ENCODE measurements around the gene ZBTB20. TPM values are rescaled to one million over a fixed set of nuclear protein-coding genes. Genes with fewer than 3 reads are reported as not detected.

The ZBTB20 gene
- polyA plus RNA-seq, 1 donor from 2014 or later: 42.6 TPM

GRCh38 chr3:114332342-114333179 lies 814.5 kb downstream of the ZBTB20 start:
- H3K27ac Mint-ChIP-seq: peak overlapping the region; percentile 78 to 93 (median 86)
- H3K4me1 Mint-ChIP-seq: peaks cover 33 to 44% (median 35%) of the 10 kb centered on the region in 3 donors
- H3K9me3 Mint-ChIP-seq: no peaks in the 10 kb centered on the region
- H3K36me3 Mint-ChIP-seq: peaks cover 17% of the 10 kb centered on the region
- H3K27me3 Mint-ChIP-seq: no peaks in the 10 kb centered on the region
- H3K4me3 Mint-ChIP-seq: peak overlapping the region in 3 of 4 donors; percentile 42 to 52 (median 48)

DNA sequence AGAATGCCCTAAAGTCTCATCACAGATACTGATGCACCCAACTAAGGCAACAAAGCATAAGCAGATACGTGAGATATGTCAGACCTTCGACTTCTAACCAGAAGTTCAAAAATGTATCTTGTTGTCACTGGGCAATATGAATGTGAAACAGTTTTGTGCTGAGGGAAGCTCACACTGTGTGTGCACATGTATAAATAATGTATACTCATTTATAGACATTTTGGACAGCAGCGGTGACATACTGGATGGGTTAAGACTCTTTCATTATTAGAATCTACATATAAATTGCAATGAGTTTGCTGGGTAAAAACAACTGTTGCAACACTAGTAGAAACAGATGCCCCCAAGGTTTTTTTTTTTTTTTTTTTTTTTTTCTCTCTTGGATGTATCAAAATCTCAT lies 815.4 kb downstream of the ZBTB20 start:
- Mint-ChIP-seq H3K4me3 (no peak overlapping the region), H3K36me3 (peaks cover 17% of the 10 kb centered on the region), H3K9me3 (no peaks in the 10 kb centered on the region), H3K27me3 (no peaks in the 10 kb centered on the region), H3K4me1 (peaks cover 34 to 50% (median 37%) of the 10 kb centered on the region in 3 donors), H3K27ac (peak overlapping the region; percentile 42 to 93 (median 86))

GRCh38 chr3:114331007-114331406 lies 816.1 kb downstream of the ZBTB20 start:
- no peaks in the 10 kb centered on the region for H3K9me3 Mint-ChIP-seq
- H3K4me3 Mint-ChIP-seq: no peak overlapping the region
- peaks cover 33 to 48% (median 38%) of the 10 kb centered on the region in 3 donors for H3K4me1 Mint-ChIP-seq
- no peaks in the 10 kb centered on the region for H3K27me3 Mint-ChIP-seq
- H3K27ac Mint-ChIP-seq: peak overlapping the region in 1 of 3 donors; percentile 56
- H3K36me3 Mint-ChIP-seq: peaks cover 18% of the 10 kb centered on the region

DNA sequence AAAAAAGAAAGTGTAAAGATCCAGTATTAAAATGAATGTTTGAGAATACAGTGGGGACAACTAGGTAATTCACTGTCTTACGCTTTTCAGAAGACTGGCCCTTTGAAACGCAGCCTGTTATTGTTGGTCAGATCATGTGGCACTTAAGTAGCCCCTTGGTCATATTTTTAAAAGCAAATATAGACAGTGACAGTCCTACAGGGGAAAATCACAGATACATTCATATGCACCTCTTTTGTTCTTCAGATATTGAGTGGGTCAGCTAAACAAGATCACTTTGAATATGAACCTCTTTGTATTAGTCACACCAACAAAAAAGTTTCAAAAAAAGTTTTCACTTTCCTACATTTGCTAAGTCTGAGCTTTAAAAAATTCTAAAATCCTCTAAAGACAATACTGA lies 817.3 kb downstream of the ZBTB20 start:
- peaks cover 18% of the 10 kb centered on the region for H3K36me3 Mint-ChIP-seq
- H3K27ac Mint-ChIP-seq: no peak overlapping the region
- no peaks in the 10 kb centered on the region for H3K27me3 Mint-ChIP-seq
- H3K9me3 Mint-ChIP-seq: no peaks in the 10 kb centered on the region
- H3K4me3 Mint-ChIP-seq: no peak overlapping the region
- H3K4me1 Mint-ChIP-seq: peaks cover 40 to 48% (median 41%) of the 10 kb centered on the region in 3 donors

GRCh38 chr3:114328345-114328744 lies 818.7 kb downstream of the ZBTB20 start:
- H3K9me3 Mint-ChIP-seq: no peaks in the 10 kb centered on the region

DNA sequence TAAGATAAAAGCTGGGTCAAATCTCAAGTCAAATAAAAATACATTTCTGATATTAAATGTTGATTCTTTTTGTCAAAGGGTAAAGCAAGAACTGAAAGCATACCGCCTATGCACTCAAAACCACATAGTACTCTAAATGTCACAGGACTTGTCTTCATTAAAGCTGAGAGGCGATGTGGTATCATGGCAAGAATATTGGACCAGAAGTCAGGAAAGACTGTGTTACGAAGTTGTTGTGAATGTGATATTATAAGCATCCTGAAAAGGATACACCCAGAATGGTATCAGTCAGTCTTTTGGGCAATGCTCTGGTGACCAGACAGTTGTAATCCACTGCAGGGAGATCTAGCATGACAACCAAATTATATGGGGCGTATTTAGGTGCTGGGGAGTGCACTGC lies 819.4 kb downstream of the ZBTB20 start:
- Mint-ChIP-seq H3K27me3 (no peaks in the 10 kb centered on the region), H3K4me1 (peaks cover 27 to 40% (median 38%) of the 10 kb centered on the region in 3 donors), H3K36me3 (peaks cover 19% of the 10 kb centered on the region), H3K9me3 (no peaks in the 10 kb centered on the region), H3K4me3 (peak overlapping the region in 1 of 4 donors; percentile 41), H3K27ac (peak overlapping the region in 2 of 3 donors; percentile 6 to 54)

More at GRCh38 chr3:114328345-114328744, 818.7 kb downstream of the ZBTB20 start:
- H3K27ac Mint-ChIP-seq: peak overlapping the region in 1 of 3 donors; percentile 22
- H3K4me3 Mint-ChIP-seq: no peak overlapping the region
- H3K27me3 Mint-ChIP-seq: no peaks in the 10 kb centered on the region
- peaks cover 19% of the 10 kb centered on the region for H3K36me3 Mint-ChIP-seq
- peaks cover 33 to 46% (median 40%) of the 10 kb centered on the region in 3 donors for H3K4me1 Mint-ChIP-seq

DNA sequence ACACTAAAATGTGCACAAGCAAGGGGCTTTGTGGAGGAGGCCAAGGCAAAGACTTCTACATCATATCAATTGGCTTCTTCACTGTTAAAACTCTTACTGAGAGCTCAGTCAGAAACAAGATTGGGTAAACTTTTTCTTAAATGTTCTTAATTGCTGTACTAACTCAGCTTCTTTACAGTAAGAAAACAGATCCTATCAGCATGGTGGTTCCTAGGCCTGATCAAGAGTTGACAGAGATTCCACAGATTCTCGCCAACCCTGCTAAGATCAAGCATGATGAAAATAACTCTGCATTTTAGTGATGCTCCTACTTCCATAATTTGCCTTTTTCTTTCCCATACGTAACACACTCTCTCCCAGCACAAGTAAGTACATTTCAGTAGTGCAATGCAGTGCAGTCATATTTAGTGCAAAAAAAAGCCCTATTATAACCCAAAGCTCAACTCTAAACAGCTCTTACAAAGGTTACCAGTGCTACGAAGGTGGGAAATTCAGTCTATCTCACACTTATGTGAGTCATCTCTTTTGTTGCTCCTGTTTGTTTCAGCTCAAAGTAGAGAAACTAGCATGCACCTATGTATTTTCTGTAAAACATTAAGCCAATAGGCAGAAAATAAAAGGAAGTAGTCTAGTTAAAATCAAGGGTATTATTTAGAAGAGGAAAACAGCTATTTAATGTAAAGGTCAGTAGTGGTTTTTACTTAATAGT lies 823.4 kb downstream of the ZBTB20 start:
- Mint-ChIP-seq H3K4me3 (no peak overlapping the region), H3K27me3 (no peaks in the 10 kb centered on the region), H3K9me3 (no peaks in the 10 kb centered on the region), H3K27ac (peak overlapping the region in 1 of 3 donors; percentile 63), H3K36me3 (peaks cover 13% of the 10 kb centered on the region), H3K4me1 (peaks cover 15 to 27% (median 21%) of the 10 kb centered on the region in 3 donors)

DNA sequence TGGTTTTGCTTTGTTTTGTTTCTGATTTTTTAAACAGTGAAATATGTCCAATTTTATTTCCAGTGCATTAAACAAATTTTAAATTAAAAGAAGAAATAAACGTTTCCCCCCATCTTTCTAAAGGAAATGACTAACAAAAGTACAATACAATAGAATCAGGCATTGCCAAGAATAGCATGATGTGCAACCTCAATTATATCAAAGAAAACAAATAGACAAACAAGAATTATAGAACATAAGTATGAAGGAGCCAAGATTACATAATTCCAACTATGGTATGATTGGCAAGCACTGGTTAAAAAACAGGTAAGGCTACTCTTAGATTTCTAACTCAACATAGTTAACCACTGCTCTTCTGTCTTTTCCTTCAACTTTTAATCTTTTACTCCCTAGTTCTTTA lies 826.8 kb downstream of the ZBTB20 start:
- Mint-ChIP-seq H3K27ac (no peak overlapping the region), H3K4me1 (peaks cover 6 to 11% (median 10%) of the 10 kb centered on the region in 3 donors), H3K36me3 (peaks cover 18% of the 10 kb centered on the region), H3K9me3 (no peaks in the 10 kb centered on the region), H3K4me3 (no peak overlapping the region), H3K27me3 (no peaks in the 10 kb centered on the region)

DNA sequence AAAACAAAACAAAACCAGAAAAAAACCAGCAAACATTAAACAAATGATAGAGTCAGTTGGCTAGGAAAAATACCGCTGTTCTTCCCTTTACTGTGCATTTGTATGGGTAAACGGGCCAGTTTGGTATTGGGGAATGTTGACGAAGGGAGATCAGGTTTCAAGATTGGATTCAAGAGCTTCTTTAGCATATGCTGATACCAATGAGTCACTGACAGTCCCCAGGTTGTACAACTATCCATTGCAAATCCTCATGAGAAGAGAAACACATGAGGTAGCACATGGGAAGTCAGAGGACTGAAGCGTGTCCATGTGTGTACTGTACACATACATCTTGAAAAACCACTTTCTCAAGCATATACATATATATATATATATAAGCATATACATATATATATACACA lies 827.6 kb downstream of the ZBTB20 start:
- H3K36me3 Mint-ChIP-seq: peaks cover 19% of the 10 kb centered on the region
- no peaks in the 10 kb centered on the region for H3K9me3 Mint-ChIP-seq
- peak overlapping the region in 1 of 4 donors; percentile 56 for H3K4me3 Mint-ChIP-seq
- no peaks in the 10 kb centered on the region for H3K27me3 Mint-ChIP-seq
- peaks cover 3 to 10% (median 8%) of the 10 kb centered on the region in 3 donors for H3K4me1 Mint-ChIP-seq
- H3K27ac Mint-ChIP-seq: no peak overlapping the region

DNA sequence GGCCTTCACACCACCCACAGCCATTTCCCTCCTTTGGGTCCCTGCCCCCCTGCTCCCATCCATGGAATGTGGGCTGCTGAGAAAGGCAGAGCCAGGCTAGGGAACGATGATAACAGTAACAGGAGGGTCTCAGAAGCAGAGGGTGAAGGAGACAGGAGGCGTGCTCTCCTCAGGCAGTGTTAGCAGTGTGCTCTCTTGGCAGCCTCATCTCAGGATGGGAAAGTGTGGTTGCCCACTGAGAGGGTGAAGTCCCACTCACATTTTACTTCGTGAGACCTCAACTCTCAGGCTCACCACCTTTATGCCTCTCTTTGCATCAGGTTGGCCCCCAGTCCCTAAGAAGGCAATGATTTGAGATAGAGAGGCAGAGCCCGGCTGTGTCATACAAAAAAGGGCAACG lies 828.8 kb downstream of the ZBTB20 start:
- Mint-ChIP-seq H3K9me3 (no peaks in the 10 kb centered on the region), H3K4me3 (no peak overlapping the region), H3K27ac (peak overlapping the region; percentile 13 to 89 (median 27)), H3K27me3 (no peaks in the 10 kb centered on the region), H3K36me3 (peaks cover 18% of the 10 kb centered on the region), H3K4me1 (peaks cover 0 to 14% (median 4%) of the 10 kb centered on the region in 3 donors)

GRCh38 chr3:114314282-114314681 lies 832.8 kb downstream of the ZBTB20 start:
- no peak overlapping the region for H3K4me3 Mint-ChIP-seq

DNA sequence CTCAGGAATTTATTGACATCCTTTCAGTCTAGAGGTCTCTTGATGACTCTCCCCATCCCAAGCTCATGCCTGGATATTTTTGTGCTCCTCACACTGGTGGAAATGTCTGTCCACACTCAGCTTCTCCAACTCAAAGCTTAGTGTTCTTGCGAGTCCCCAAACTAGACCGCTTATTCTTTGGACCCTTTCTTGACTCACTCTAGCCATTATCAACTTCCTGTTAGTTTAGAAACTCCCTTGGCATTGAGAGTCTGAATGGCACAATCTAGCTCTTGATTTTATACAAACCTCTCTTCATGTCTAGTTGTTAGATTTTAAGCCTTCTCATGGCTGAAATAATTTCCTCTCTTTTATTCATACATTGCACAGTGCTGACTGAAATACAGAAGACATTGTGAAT lies 833.7 kb downstream of the ZBTB20 start:
- H3K4me1 Mint-ChIP-seq: peaks cover 14 to 31% (median 22%) of the 10 kb centered on the region in 3 donors

More at GRCh38 chr3:114314282-114314681, 832.8 kb downstream of the ZBTB20 start:
- no peaks in the 10 kb centered on the region for H3K27me3 Mint-ChIP-seq
- H3K4me1 Mint-ChIP-seq: peaks cover 5 to 24% (median 14%) of the 10 kb centered on the region in 3 donors
- peaks cover 11% of the 10 kb centered on the region for H3K36me3 Mint-ChIP-seq
- H3K27ac Mint-ChIP-seq: peak overlapping the region in 1 of 3 donors; percentile 5
- H3K9me3 Mint-ChIP-seq: no peaks in the 10 kb centered on the region

GRCh38 chr3:114310695-114311094 lies 836.4 kb downstream of the ZBTB20 start:
- Mint-ChIP-seq H3K4me1 (peaks cover 30 to 46% (median 39%) of the 10 kb centered on the region in 3 donors), H3K27me3 (no peaks in the 10 kb centered on the region), H3K27ac (peak overlapping the region in 1 of 3 donors; percentile 83), H3K4me3 (no peak overlapping the region), H3K36me3 (peaks cover 8% of the 10 kb centered on the region), H3K9me3 (no peaks in the 10 kb centered on the region)

More for the DNA sequence above, 833.7 kb downstream of the ZBTB20 start:
- Mint-ChIP-seq H3K27me3 (no peaks in the 10 kb centered on the region), H3K27ac (peak overlapping the region in 1 of 3 donors; percentile 9), H3K4me3 (no peak overlapping the region), H3K9me3 (no peaks in the 10 kb centered on the region), H3K36me3 (peaks cover 10% of the 10 kb centered on the region)

DNA sequence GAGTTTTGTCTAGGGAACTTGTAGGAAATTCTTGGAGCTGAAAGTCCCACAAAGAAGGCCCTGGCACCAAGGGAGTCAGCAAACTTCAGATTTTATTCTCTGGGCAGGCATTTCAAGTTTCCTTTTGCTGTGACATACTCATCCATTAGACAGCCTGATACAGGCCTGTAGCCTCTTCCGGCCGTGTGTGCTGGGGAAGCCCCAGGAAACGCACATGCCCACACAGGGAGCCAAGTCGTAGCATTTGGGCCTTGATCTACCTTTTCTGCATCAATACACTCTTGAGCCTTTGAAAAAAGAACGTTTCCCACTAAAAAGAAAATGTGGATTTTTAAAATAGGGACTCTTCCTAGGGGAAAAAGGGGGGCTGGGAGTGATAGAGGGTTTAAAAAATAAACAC lies 838.3 kb downstream of the ZBTB20 start:
- no peaks in the 10 kb centered on the region for H3K27me3 Mint-ChIP-seq
- H3K36me3 Mint-ChIP-seq: peaks cover 5% of the 10 kb centered on the region
- peaks cover 30 to 40% (median 40%) of the 10 kb centered on the region in 3 donors for H3K4me1 Mint-ChIP-seq
- H3K4me3 Mint-ChIP-seq: peak overlapping the region; percentile 73 to 86 (median 79)
- H3K27ac Mint-ChIP-seq: peak overlapping the region; percentile 13 to 97 (median 86)
- H3K9me3 Mint-ChIP-seq: no peaks in the 10 kb centered on the region

DNA sequence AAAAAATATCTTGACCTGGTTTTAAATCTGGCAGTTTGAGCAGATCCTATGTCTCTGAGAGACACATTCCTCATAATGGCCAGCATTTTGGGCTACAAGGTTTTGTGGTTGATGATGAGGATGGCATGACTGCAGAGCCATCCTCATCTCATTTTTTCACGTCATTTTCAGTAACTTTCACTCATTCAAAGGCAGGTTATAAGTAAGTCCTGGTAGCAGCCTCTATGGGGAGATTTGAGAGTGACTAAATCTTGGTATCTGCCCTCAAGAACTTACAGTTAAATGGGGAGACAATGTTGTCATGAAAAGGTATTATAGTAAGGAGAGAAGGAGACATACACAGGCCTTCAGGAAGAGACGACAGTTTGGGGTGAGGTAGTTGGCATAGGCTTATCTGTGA lies 838.7 kb downstream of the ZBTB20 start:
- H3K9me3 Mint-ChIP-seq: no peaks in the 10 kb centered on the region
- H3K4me3 Mint-ChIP-seq: peak overlapping the region; percentile 73 to 86 (median 79)
- H3K36me3 Mint-ChIP-seq: peaks cover 5% of the 10 kb centered on the region
- H3K4me1 Mint-ChIP-seq: peaks cover 30 to 40% (median 40%) of the 10 kb centered on the region in 3 donors
- H3K27ac Mint-ChIP-seq: peak overlapping the region; percentile 13 to 97 (median 86)
- H3K27me3 Mint-ChIP-seq: no peaks in the 10 kb centered on the region

All from IgD-negative memory B cell (primary cell).